IPS-NIHi11 (cell line): ENCODE measurements around the gene SMIM24.
"Not testable (repeated sequence)": the region's sequence is repeated elsewhere in the genome, so short reads cannot be mapped to it uniquely, and the experiment has no call there.

Experiments
- DNase-seq: peaks from one replicate; pipeline ENCODE4 v3.0.0; 2012; ENCODE audit warnings: mixed read lengths, low spot score

The SMIM24 gene

DNA sequence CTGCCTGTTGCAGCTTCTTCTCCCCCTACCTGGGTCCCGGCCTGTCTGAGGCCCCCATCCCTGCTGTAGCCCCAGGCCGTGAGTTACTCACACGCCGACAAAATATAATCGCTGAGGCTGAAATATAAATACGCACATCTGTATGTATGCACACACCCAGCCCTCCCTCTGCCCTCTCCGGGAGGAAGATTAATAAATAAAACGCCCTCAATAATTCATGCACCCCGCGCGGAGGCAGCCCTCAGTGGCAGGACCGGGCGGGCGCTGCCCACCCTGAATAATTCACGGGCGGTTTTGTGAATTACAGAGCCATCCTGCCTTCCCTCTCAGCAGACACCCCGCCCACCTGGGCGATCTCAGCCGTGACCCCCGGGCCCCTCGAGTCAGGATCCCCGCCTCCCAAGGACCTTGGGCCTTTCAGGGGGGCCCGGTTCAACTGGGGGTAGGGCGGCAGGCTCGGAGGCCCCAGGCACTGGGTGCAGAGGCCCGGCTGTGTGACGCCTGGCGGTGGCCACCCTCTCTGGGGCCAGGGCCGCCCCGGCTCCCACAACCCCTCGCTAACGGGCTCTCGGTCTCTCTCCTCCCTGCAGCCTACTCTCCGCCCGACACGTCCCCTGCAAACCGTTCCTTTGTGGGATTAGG is 24.2 kb downstream of the SMIM24 start:
- no peak for DNase-seq

DNA sequence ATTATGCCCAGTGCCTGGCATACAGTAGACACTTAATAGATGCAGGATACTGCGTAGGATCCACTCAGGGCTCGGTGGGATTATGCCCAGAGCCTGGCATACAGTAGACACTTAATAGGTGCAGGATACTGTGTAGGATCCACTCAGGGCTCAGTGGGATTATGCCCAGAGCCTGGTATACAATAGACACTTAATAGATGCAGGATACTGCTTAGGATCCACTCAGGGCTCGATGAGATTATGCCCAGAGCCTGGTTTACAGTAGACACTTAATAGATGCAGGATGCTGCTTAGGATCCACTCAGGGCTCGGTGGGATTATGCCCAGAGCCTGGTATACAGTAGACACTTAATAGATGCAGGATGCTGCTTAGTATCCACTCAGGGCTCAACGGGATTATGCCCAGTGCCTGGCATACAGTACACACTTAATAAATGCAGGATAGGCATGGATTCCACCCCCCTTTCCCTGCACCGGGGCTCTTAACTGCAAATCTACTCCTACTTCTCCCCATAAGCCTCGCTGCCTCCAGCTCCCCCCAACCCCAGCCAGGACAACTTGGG is 24.9 kb downstream of the SMIM24 start:
- DNase-seq = no peak

DNA sequence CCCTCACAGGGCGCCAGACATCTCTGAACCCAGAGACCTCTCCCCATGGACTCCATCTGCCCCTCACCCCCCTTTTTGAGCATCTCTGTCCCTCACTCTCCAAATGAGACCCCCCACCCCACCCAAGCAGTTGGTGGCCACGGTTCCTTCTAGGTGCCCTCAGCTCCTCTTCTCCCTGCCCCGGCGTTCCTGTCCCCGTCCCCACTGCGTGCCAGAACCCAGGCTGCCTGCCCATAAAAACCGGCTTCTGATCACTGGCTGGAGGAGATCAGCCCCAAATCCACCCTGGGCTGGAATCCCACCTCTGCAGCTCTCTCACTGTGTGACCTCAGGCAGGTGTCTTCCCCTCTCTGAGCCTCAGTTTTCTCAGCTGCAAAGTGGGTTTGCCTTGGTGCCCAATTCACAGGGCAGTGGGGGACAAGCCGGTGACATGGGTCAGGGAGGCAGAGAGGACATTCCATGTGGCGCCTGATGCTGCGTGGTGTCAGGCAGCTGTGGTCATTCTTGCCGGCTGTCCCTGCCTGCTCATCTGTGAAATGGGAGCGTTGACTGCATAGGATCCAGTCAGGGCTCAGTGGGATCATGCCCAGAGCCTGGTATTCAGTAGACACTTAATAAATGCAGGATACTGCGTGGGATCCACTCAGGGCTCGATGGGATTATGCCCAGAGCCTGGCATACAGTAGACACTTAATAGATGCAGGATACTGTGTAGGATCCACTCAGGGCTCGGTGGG is 25.5 kb downstream of the SMIM24 start:
- DNase-seq = no peak

DNA sequence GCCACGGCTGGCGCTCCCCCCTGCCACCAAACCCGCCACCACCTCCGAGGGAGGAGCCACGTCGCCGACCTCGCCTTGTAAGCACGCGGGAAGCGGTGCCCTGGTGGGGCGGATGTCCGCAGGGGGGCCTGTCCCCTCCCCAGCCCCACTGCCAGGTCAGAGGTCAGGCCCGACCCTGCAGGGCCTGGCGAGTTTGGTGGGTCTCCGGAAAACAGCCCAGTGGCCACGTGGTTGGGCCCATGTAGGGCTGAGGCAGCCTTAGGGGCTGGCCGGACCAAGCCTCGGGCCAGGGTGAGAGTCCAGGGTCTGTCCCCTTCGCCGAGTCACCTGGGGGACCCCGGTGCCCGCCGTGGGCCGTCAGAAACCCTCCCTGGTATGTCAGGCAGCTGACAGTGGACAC is 26.5 kb downstream of the SMIM24 start:
- no peak for DNase-seq

- DNase-seq = not testable (repeated sequence)
These were observed 27.4 kb downstream of the SMIM24 start for GRCh38 chr19:3452942-3453214.

- DNase-seq = no peak
These were observed 28.0 kb downstream of the SMIM24 start for GRCh38 chr19:3452171-3452941.

GRCh38 chr19:3451451-3451866 is 28.9 kb downstream of the SMIM24 start:
- DNase-seq = no peak

DNA sequence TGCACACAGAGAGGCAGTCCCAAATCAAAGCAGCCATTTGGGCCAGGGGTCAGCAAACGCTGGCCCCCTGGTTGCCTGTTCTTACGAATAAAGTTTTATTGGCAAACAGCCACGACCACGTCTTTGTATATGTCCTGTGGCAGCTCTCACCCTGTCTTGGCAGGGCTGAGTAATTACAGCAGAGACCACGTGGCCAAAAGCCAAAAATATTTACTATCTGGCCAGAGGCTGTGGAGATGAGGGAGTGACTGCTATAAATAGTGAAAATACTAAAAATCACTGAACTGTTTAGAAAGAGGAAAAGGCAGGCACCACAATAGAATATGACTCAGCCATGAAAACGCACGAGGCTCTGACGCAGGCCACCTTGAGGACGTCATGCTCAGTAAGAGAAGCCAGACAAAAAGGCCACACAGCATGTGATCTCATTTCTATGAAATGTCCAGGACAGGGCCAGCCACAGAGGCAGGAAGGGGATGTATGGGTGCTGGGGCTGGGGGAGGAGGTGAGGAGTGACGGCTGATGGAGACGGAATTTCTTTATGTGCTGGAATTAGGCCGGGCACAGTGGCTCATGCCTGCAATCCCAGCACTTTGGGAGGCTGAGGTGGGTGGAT is 29.4 kb downstream of the SMIM24 start:
- DNase-seq = no peak

- DNase-seq = no peak
These were observed 31.6 kb downstream of the SMIM24 start for GRCh38 chr19:3448616-3449334.

DNA sequence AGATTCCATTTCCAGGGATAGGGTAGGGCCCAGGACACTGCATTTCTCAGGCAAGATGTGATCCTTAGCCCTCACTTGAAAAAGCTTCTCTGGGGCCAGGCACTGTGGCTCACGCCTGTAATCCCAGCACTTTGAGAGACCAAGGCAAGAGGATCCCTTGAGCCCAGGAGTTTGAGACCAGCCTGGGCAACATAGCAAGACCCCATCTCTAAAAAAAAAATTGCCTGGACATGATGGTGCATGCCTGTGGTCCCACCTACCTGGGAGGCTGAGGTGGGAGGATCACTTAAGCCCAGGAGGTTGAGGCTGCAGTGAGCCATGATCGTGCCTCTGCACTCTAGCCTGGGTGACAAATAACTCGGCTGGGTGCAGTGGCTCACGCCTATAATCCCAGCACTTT is 33.7 kb downstream of the SMIM24 start:
- not testable (repeated sequence) for DNase-seq

- no peak for DNase-seq
These were observed 35.6 kb downstream of the SMIM24 start for GRCh38 chr19:3444695-3445234.

DNA sequence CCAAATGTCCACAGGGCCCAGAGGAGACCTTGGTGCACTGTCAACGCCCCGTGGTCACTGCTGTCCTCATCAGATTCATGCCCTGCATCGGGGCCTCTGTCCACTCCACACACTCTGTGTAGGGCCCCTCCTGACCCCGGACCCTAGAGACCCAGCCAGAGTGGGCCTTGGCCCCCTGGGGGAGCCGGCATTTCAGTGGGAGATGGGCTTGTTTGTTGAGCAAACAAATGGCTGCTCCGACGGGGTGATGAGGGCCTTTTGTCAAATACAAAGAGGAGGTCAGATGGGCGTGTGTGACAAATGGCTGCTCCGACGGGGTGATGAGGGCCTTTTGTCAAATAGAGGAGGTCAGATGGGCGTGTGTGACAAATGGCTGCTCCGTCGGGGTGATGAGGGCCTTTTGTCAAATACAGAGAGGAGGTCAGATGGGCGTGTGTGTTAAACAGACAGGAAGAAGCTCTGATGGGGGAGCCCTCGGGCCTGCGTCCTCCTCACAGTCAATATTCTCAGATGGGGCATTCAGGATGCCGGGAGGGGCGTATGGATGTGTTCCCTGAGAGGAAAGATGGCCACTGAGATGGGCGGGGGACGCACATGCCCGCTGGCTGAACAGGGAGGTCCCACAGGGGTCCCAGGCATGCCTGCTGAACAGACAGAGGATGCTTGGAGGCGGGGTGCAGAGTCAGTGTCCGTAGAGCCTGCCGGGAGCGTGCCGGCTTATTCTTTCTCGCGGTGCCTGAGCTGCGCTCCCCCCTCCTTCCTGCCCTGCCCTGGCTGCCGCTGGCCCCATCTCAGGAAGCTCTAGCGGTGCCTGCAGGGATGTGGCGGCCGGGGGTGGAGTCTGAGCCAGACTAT is 36.3 kb downstream of the SMIM24 start:
- DNase-seq = peak; percentile 83

DNA sequence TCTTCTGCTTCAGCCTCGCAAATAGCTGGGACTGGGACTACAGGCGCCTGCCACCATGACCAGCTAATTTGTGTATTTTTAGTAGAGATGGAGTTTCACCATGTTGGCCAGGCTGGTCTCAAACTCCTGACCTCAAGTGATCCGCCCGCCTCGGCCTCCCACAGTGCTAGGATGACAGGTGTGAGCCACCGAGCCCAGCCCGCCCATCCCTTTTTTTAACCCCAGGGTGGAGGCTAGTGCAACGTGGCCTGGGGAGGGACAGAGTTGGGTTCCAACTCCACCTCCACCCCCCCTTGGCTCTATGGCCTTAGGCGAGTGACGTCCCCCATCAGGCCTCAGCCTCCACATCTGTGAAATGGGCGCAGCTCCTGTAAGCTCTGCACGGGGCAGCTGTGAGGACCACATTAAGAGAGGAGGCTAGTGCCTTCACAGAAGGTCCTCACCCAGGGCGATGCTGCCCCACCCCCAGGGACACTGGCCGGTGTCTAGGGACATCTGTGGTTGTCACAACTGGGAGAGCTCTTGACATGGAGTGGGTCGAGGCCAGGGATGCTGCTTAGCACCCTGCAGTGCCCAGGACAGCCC is 37.7 kb downstream of the SMIM24 start:
- no peak for DNase-seq

GRCh38 chr19:3441986-3442329 is 38.4 kb downstream of the SMIM24 start:
- DNase-seq = no peak

GRCh38 chr19:3441089-3441985 is 39.0 kb downstream of the SMIM24 start:
- no peak for DNase-seq

DNA sequence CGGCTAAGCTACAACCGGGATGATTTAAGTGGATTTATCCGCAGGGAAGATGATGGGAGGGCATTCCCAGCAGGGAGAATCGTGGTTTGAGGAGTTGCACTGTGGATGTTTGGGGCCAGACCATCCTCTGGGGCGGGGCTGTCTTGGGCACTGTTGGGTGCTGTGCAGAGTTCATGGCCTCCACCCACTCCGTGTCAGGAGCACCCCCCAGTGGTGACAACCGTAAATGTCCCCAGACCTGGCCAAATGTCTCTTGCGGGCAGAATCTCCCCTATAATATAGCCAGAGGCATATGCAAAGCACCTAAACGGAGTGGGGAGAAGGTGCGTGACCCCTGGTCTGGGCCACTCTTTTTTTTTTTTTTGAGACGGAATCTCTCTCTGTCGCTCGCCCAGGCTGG is 40.2 kb downstream of the SMIM24 start:
- peak; percentile 76 for DNase-seq

- DNase-seq = peak; percentile 98
These were observed 45.4 kb downstream of the SMIM24 start for GRCh38 chr19:3434630-3435553.
